Measurements from ENCODE around the gene PKHD1.
"Not testable (repeated sequence)": the region's sequence is repeated elsewhere in the genome, so short reads cannot be mapped to it uniquely, and the experiment has no call there.

The PKHD1 gene

GRCh38 chr6:51976374-51976773, 111.0 kb downstream of the PKHD1 start:
- DNase-seq, result no peak

- no peak for DNase-seq
Observed at GRCh38 chr6:51972659-51973058, 114.8 kb downstream of the PKHD1 start.

GRCh38 chr6:51968265-51968664, 119.1 kb downstream of the PKHD1 start:
- DNase-seq, result no peak

GRCh38 chr6:51965222-51965801, 122.1 kb downstream of the PKHD1 start:
- DNase-seq, result no peak

GRCh38 chr6:51963980-51964379, 123.4 kb downstream of the PKHD1 start:
- DNase-seq, result no peak

- no peak for DNase-seq
Observed at GRCh38 chr6:51962354-51962753, 125.1 kb downstream of the PKHD1 start.

GRCh38 chr6:51960419-51960818, 127.0 kb downstream of the PKHD1 start:
- no peak for DNase-seq

DNA sequence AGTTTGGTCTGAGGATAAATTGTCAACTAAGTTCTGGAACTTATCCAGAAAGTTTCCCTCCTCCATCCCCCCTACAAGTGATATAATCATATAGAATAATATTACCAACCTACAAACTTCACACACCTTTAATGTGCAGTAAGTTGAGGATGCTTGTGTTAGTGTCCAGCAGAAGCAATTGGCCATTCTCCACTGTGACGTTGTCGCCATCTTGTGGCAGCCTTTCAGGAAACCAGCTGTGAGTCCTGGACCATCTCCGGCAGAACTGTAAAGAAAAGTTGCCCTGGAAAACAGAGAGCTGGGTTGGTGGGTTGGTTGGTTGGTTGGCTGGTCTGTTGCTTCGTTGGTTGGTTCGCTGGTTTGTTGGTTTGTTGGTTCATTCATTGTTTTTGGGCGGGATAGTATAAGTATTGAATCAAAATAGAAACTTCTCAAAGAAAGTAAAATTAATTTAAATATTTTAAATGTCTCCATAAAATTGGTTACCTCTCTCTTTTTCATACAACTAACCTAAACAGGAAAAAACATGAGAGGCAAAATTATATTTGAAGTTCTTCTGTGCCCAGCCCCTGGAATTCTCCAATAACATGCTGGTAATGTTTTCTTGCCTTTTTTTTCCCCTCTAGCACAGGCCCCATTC, 127.5 kb downstream of the PKHD1 start:
- peak; percentile 19 for DNase-seq

- DNase-seq, result no peak
Observed at GRCh38 chr6:51954681-51955080, 132.7 kb downstream of the PKHD1 start.

GRCh38 chr6:51953246-51953645, 134.2 kb downstream of the PKHD1 start:
- no peak for DNase-seq

DNA sequence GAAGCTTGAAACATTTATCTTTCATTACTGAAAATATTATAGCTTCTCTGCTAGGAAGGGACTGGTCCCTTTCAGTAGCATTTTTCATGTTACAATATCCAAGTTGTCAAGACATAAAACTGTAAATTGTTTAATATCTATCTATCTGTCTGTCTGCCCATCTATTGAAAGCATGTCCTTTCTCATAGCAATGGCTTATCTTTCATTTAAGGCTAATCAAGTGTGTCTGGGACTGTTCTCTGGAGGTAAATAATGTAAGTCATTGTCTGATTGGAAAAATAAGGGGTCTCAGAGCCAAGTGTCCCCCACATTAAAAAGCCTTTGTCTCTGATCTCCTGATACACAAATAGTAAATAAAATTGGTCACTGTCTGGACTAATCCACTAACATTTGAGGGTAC, 135.5 kb downstream of the PKHD1 start:
- DNase-seq, result no peak

DNA sequence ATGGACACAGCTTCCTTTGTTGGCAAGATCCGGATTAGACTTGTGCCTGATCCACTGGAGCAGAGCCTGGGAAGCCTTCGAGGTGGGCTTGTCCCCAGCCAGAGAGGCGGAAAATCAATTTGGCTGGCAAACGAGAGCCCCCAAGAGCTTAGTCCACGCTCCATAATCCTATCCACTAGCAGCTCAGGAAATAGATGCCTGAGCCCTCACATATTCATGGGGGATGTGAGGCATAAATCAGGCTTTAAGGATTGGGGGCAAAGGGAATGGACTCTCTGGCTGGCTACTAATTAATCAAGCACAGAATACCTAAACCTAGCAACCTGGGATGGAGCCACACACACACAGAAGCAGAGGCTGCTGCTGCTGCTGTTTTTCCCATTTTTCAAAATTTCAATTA, 137.9 kb downstream of the PKHD1 start:
- DNase-seq, result no peak

DNA sequence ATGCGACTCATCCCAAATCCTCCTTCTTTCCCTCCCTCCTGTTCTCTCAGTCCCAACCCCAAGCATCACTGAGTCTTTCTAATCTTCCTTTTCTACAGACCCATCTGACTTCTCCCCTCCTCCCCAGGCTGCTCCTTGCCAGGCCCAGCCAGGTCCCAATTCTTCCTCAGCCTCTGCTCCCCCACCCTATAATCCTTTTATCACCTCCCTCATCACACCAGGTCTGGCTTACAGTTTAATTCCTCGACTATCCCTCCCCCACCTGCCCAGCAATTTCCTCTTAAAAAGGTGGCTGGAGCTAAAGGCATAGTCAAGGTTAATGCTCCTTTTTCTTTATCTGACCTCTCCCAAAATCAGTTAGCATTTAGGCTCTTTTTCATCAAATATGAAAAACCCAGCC, 147.7 kb downstream of the PKHD1 start:
- not testable (repeated sequence) for DNase-seq

DNA sequence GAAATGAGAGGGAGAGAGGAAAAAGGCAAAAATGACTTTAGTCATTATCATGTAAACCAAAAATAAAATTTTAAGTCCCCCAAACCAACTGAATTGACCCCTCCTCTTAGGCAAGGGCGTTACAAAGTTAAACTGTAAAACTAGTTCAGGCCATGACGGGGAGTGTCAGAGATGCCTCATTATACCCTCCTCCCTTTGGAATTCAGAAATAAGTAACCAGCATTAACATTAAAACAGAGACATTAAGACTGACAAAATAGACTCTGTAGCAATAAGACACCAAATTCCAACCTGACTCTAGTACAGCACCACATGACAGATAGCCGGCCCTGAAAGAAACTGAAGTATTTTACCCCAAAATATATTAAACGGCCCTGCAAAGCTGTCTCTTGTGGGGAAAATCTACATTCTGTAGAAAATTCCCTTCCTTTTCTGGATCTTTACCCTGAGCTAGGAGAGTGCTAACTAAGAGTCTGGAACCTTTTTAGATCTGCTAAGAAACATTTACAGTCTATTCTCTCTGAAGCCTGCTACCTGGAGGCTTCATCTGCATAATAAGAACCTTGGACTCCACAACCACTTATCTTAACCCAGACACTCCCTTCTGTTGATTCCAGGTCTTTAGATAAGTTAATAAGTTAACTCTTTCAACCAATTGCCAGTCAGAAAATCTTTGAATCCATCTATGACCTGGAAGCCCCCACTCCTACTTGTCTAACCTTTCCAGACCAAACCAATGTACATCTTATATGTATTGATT, 150.7 kb downstream of the PKHD1 start:
- no peak for DNase-seq

- no peak for DNase-seq
Observed at GRCh38 chr6:51934098-51934497, 153.3 kb downstream of the PKHD1 start.

GRCh38 chr6:51932956-51933355, 154.5 kb downstream of the PKHD1 start:
- no peak for DNase-seq

GRCh38 chr6:51930602-51931001, 156.8 kb downstream of the PKHD1 start:
- DNase-seq, result no peak

DNA sequence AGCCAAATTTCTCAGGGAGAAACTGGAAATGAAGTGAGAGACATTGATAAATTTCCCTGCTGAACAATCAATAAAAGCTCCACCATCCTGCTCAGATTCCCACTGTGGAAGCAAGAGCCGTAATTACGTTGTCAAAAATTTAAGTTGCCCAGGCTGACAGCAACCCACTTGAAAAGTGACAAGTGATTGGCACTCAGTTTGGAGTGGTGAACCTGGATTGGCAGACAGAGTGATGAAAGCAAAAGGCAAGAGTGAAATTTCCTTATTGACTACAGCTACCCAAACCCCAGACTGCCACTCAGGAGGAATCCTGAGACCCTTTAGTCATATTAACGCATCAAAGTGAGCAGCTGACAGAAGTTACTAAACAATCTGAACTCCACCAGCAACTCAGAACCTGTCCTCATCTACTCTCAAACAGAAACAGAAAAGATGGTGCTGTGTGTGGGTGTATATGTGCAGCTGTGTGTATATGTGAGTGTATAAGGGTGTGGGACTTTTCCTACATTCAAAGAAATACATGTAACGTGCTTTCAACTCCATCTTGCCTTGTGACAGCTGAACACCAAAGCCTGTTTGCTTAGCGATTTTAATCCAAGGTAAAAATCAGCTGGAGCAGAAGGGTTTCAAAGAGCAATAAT, 157.4 kb downstream of the PKHD1 start:
- DNase-seq, result no peak

GRCh38 chr6:51928320-51928719, 159.1 kb downstream of the PKHD1 start:
- DNase-seq, result no peak

DNA sequence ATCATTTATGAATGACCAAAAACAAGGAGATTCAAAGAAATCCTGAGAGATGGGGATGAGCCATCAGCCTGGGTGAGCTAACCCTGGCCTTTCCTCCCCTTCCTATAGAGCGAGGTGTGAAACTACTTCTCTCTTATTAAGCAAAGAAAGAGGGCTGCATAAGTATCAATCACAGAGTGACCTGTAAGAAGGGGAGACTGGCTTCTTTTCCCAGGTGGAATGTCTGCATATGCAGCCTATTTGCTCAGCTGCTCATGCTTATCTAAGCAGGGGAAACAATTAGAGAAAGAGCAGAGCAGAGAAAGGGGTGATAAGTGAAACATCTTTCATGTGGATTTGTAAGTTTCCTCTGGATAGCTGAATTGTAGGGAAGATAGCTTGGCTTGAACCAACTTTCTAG, 160.0 kb downstream of the PKHD1 start:
- DNase-seq, result no peak

GRCh38 chr6:51926125-51926524, 161.3 kb downstream of the PKHD1 start:
- no peak for DNase-seq

- not testable (repeated sequence) for DNase-seq
Observed at GRCh38 chr6:51922479-51922878, 164.9 kb downstream of the PKHD1 start.

GRCh38 chr6:51918347-51918746, 169.1 kb downstream of the PKHD1 start:
- DNase-seq, result not testable (repeated sequence)

DNA sequence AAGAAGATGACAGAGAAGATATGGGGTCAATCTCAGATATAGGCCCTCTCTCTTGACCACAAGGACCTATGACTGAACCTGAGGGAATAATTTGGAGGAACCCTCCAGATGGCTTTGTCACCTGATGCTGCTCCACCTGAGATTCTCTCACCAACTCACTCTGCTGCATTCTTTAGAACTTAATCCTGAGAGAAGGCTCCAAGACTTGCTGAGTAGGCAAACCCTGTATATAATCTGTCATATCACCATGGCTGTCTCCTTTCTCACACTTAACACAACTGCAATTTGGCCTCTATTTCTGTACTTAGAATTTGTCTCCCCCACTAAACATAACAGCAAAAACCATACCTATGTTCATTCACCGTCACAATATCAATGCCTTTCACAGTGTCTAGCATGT, 172.3 kb downstream of the PKHD1 start:
- no peak for DNase-seq
